ENCODE results near the gene CLDN25. TPM values are rescaled to one million over a fixed set of nuclear protein-coding genes. Genes with fewer than 3 reads are reported as not detected.
"Not testable (repeated sequence)": the region's sequence is repeated elsewhere in the genome, so short reads cannot be mapped to it uniquely, and the experiment has no call there.

The CLDN25 gene
- total RNA-seq, 2 experiments from 2014 or later = not detected

- no peak for TF ChIP-seq CTCF (IDR thresholded peaks at IDR 0.05)
- POLR2A ChIA-PET = no interaction called here
- DNase-seq (no peak), ATAC-seq (ENCODE audit: poor library complexity) (no peak)
- Mint-ChIP-seq H3K36me3 (ENCODE audit: low read depth) (no peaks in the 10 kb centered on the region), H3K27ac (no peak overlapping the region), H3K4me3 (no peak overlapping the region), H3K9me3 (no peaks in the 10 kb centered on the region), H3K4me1 (ENCODE audit: low read depth) (no peaks in the 10 kb centered on the region), H3K27me3 (peaks cover 31% of the 10 kb centered on the region)
- H3K27me3 ChIP-seq (ENCODE audit: control insufficient read depth in 1 of 2, insufficient read depth in 2 of 2, low read length in 2 of 2) = peaks cover 0 to 20% of the 10 kb centered on the region in 2 experiments
- no peak overlapping the region for H3K4me3 ChIP-seq (ENCODE audit: low read length)
- intact Hi-C loops (cut with DNase I, micrococcal nuclease) = no loop called here
- H3K4me1 ChIP-seq (ENCODE audit: insufficient read depth, low read length) = no peaks in the 10 kb centered on the region
- no peak overlapping the region for H3K27ac ChIP-seq (ENCODE audit: low read depth in 1 of 2, low read length in 2 of 2)
- CTCF ChIA-PET = interaction anchor here (1.2 kb wide), 1 partner anchor 8 kb away, joined by 4 read pairs; the partner anchor contains the start of gene ZW10
- no peaks in the 10 kb centered on the region for H3K9me3 ChIP-seq (ENCODE audit: control insufficient read depth in 1 of 2, insufficient read depth in 1 of 2, low read length in 2 of 2)
- H3K36me3 ChIP-seq (ENCODE audit: insufficient read depth, low read length) = no peaks in the 10 kb centered on the region
Observed at GRCh38 chr11:113781682-113782081, 2.1 kb downstream of the CLDN25 start.

GRCh38 chr11:113782134-113782533 is 2.5 kb downstream of the CLDN25 start:
- TF ChIP-seq CTCF (IDR thresholded peaks at IDR 0.05) = no peak
- peaks cover 0 to 20% of the 10 kb centered on the region in 2 experiments for H3K27me3 ChIP-seq (ENCODE audit: control insufficient read depth in 1 of 2, insufficient read depth in 2 of 2, low read length in 2 of 2)
- no peak for ATAC-seq (ENCODE audit: poor library complexity)
- Mint-ChIP-seq H3K27ac (no peak overlapping the region), H3K36me3 (ENCODE audit: low read depth) (no peaks in the 10 kb centered on the region), H3K4me3 (no peak overlapping the region), H3K27me3 (peaks cover 35% of the 10 kb centered on the region), H3K9me3 (no peaks in the 10 kb centered on the region), H3K4me1 (ENCODE audit: low read depth) (no peaks in the 10 kb centered on the region)
- no peak overlapping the region for H3K4me3 ChIP-seq (ENCODE audit: low read length)
- no peaks in the 10 kb centered on the region for H3K9me3 ChIP-seq (ENCODE audit: control insufficient read depth in 1 of 2, insufficient read depth in 1 of 2, low read length in 2 of 2)
- ChIA-PET POLR2A (no interaction called here), CTCF (interaction anchor here (1.2 kb wide), 1 partner anchor 9 kb away, joined by 4 read pairs; the partner anchor contains the start of gene ZW10)
- H3K4me1 ChIP-seq (ENCODE audit: insufficient read depth, low read length) = no peaks in the 10 kb centered on the region
- DNase-seq = no peak
- no peaks in the 10 kb centered on the region for H3K36me3 ChIP-seq (ENCODE audit: insufficient read depth, low read length)
- intact Hi-C loops (cut with DNase I, micrococcal nuclease) = no loop called here
- H3K27ac ChIP-seq (ENCODE audit: low read depth in 1 of 2, low read length in 2 of 2) = no peak overlapping the region

GRCh38 chr11:113789016-113789415 is 9.4 kb downstream of the CLDN25 start:
- CTCF ChIA-PET; H3K4me3 ChIP-seq (ENCODE audit: low read length); H3K4me3 Mint-ChIP-seq; H3K9me3 ChIP-seq (ENCODE audit: control insufficient read depth in 1 of 2, insufficient read depth in 1 of 2, low read length in 2 of 2); H3K36me3 Mint-ChIP-seq (ENCODE audit: low read depth); H3K36me3 ChIP-seq (ENCODE audit: insufficient read depth, low read length); H3K4me1 Mint-ChIP-seq (ENCODE audit: low read depth); intact Hi-C loops (cut with DNase I, micrococcal nuclease); H3K27me3 ChIP-seq (ENCODE audit: control insufficient read depth in 1 of 2, insufficient read depth in 2 of 2, low read length in 2 of 2); POLR2A ChIA-PET; H3K27ac ChIP-seq (ENCODE audit: low read depth in 1 of 2, low read length in 2 of 2); H3K4me1 ChIP-seq (ENCODE audit: insufficient read depth, low read length); DNase-seq; H3K9me3 Mint-ChIP-seq; H3K27ac Mint-ChIP-seq; ATAC-seq (ENCODE audit: poor library complexity): not testable (repeated sequence)
- peaks cover 20% of the 10 kb centered on the region for H3K27me3 Mint-ChIP-seq

- no peak overlapping the region for H3K27ac ChIP-seq (ENCODE audit: low read depth in 1 of 2, low read length in 2 of 2)
- Mint-ChIP-seq H3K27me3 (peaks cover 13% of the 10 kb centered on the region), H3K4me1 (ENCODE audit: low read depth) (no peaks in the 10 kb centered on the region), H3K9me3 (no peaks in the 10 kb centered on the region), H3K27ac (no peak overlapping the region), H3K4me3 (no peak overlapping the region), H3K36me3 (ENCODE audit: low read depth) (no peaks in the 10 kb centered on the region)
- ChIA-PET POLR2A (no interaction called here), CTCF (no interaction called here)
- intact Hi-C loops (cut with DNase I, micrococcal nuclease) = no loop called here
- H3K4me3 ChIP-seq (ENCODE audit: low read length) = no peak overlapping the region
- no peaks in the 10 kb centered on the region for H3K36me3 ChIP-seq (ENCODE audit: insufficient read depth, low read length)
- ATAC-seq (ENCODE audit: poor library complexity) (no peak), DNase-seq (no peak)
- TF ChIP-seq CTCF (IDR thresholded peaks at IDR 0.05) = no peak
- no peaks in the 10 kb centered on the region for H3K27me3 ChIP-seq (ENCODE audit: control insufficient read depth in 1 of 2, insufficient read depth in 2 of 2, low read length in 2 of 2)
- no peaks in the 10 kb centered on the region for H3K4me1 ChIP-seq (ENCODE audit: insufficient read depth, low read length)
- peaks cover 0 to 3% of the 10 kb centered on the region in 2 experiments for H3K9me3 ChIP-seq (ENCODE audit: control insufficient read depth in 1 of 2, insufficient read depth in 1 of 2, low read length in 2 of 2)
Observed at GRCh38 chr11:113789675-113790320, 10.2 kb downstream of the CLDN25 start.

Measured in CD4-positive, alpha-beta T cell (primary cell).